ENCODE results near the gene DBP. TPM values are rescaled to one million over a fixed set of nuclear protein-coding genes. Genes with fewer than 3 reads are reported as not detected.
A peak's percentile ranks its signal among the peaks of the same experiment; 100 is the strongest.

The DBP gene
- total RNA-seq, 1 donor from 2014 or later, result 3.9 TPM

DNA sequence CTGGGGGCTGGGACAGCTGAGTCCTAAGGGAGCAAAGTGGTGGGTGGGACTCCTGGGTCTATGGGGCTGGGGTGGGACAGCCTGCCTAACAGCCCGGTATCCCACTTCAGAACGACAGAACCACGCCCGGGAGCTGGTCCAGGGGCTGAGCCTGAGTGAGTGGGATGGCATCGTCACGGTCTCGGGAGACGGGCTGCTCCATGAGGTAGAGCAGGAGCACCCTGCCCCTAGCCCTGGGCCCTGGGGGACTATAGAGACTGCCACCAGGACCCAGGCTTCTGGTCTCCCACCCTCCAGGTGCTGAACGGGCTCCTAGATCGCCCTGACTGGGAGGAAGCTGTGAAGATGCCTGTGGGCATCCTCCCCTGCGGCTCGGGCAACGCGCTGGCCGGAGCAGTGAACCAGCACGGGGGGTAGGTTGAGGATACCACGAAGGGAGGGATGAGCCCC is 9.3 kb downstream of the DBP start:
- H3K27me3 Mint-ChIP-seq (ENCODE audit: low read depth), result no peaks in the 10 kb centered on the region
- H3K36me3 Mint-ChIP-seq (ENCODE audit: low read depth), result peaks cover 3% of the 10 kb centered on the region
- H3K27ac Mint-ChIP-seq (ENCODE audit: unreplicated experiment), result no peak overlapping the region
- no peak for DNase-seq (ENCODE audit: low spot score)
- TF ChIP-seq, protein P1, sequence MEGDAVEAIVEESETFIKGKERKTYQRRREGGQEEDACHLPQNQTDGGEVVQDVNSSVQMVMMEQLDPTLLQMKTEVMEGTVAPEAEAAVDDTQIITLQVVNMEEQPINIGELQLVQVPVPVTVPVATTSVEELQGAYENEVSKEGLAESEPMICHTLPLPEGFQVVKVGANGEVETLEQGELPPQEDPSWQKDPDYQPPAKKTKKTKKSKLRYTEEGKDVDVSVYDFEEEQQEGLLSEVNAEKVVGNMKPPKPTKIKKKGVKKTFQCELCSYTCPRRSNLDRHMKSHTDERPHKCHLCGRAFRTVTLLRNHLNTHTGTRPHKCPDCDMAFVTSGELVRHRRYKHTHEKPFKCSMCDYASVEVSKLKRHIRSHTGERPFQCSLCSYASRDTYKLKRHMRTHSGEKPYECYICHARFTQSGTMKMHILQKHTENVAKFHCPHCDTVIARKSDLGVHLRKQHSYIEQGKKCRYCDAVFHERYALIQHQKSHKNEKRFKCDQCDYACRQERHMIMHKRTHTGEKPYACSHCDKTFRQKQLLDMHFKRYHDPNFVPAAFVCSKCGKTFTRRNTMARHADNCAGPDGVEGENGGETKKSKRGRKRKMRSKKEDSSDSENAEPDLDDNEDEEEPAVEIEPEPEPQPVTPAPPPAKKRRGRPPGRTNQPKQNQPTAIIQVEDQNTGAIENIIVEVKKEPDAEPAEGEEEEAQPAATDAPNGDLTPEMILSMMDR (IDR thresholded peaks at IDR 0.05), result no peak
- H3K4me3 Mint-ChIP-seq (ENCODE audit: unreplicated experiment), result no peak overlapping the region
- H3K4me1 Mint-ChIP-seq (ENCODE audit: low read depth), result peaks cover 40% of the 10 kb centered on the region
- H3K9me3 Mint-ChIP-seq (ENCODE audit: low read depth), result no peaks in the 10 kb centered on the region

DNA sequence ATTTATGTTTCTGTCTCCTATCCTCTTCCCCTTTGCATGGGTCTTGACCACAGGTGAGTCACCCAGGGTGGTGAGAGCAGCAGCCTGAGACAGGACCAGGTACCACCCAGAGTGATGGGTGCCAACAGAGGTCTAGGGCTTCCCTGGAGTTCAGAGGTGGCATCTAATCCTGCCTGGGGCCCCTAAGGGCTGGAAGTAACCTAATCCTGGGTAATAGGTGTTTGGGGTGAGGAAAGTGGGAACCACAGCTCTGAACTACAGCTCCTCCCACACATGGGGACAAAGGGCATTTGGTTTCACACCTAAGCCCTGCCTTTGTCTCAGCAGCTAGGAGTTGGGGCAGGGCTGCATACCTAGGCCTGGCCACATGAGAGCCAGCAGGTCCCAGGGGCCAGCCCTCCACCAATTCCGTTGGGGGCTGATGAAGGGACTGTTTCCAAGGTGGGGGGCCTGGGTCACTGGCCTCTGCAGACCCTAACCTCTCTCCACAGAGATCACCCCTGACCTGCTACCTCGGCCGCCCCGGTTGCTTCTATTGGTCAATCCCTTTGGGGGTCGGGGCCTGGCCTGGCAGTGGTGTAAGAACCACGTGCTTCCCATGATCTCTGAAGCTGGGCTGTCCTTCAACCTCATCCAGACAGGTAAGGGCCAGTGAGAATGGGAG is 9.8 kb downstream of the DBP start:
- TF ChIP-seq, protein P1 (IDR thresholded peaks at IDR 0.05), result no peak
- Mint-ChIP-seq H3K4me1 (ENCODE audit: low read depth) (peaks cover 41% of the 10 kb centered on the region), H3K4me3 (ENCODE audit: unreplicated experiment) (no peak overlapping the region), H3K27me3 (ENCODE audit: low read depth) (no peaks in the 10 kb centered on the region), H3K27ac (ENCODE audit: unreplicated experiment) (no peak overlapping the region), H3K9me3 (ENCODE audit: low read depth) (no peaks in the 10 kb centered on the region), H3K36me3 (ENCODE audit: low read depth) (peaks cover 3% of the 10 kb centered on the region)
- DNase-seq (ENCODE audit: low spot score), result no peak

DNA sequence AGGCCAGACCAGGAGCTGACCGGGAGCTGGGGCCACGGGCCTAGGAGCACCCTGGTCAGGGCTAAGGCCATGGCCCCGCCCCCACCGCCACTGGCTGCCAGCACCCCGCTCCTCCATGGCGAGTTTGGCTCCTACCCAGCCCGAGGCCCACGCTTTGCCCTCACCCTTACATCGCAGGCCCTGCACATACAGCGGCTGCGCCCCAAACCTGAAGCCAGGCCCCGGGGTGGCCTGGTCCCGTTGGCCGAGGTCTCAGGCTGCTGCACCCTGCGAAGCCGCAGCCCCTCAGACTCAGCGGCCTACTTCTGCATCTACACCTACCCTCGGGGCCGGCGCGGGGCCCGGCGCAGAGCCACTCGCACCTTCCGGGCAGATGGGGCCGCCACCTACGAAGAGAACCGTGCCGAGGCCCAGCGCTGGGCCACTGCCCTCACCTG is 11.3 kb downstream of the DBP start:
- H3K27me3 Mint-ChIP-seq (ENCODE audit: low read depth), result no peaks in the 10 kb centered on the region
- H3K27ac Mint-ChIP-seq (ENCODE audit: unreplicated experiment), result no peak overlapping the region
- no peak overlapping the region for H3K4me3 Mint-ChIP-seq (ENCODE audit: unreplicated experiment)
- peaks cover 3% of the 10 kb centered on the region for H3K36me3 Mint-ChIP-seq (ENCODE audit: low read depth)
- TF ChIP-seq, protein P1 (IDR thresholded peaks at IDR 0.05), result no peak
- peaks cover 41% of the 10 kb centered on the region for H3K4me1 Mint-ChIP-seq (ENCODE audit: low read depth)
- no peaks in the 10 kb centered on the region for H3K9me3 Mint-ChIP-seq (ENCODE audit: low read depth)
- no peak for DNase-seq (ENCODE audit: low spot score)

DNA sequence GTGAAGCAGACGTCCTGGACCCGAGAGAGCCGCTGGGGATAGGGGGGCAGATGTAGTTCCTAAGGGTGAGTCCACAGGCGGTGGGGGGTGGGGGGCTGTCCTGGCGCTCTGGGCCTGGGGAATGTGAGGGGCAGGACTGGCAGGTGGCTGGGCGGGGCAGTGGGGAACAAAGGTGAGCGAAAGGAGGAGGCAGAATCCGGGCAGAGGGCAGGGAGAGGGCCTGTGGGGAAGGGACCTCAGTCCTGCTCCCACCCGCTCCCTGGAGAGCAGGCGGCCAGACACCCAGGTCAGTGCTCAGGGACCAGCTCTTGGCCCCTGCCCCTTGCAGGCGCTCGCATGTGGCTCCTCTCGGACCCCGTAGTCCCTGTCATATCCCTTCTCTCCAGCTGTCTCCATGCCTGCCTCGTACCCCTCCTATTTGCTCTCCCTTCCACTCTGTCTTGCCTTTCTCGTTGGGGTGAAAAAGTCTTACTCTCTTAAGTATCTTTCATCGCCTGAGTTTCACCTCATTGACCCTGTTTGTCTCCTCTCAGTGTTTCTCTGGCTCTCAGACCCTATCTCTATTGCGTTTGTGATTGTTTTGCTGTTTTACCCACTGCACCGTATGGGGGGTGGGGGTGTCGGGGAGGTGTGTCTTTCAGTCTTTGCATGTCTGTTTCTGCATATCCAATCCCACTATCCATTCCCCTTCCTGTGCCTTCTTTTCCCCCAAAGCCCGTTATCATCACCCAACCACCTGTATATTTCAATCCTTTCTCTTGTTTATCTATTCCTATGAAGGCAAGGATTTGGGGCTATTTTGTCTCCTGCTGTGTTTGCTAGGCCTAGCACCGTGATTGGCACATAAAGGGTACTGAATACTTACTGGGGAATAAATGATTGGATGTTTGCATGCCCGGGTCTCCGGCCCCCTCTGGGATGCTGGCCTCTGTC is 12.1 kb downstream of the DBP start:
- H3K36me3 Mint-ChIP-seq (ENCODE audit: low read depth), result peaks cover 3% of the 10 kb centered on the region
- H3K4me3 Mint-ChIP-seq (ENCODE audit: unreplicated experiment), result peak overlapping the region; percentile 85
- TF ChIP-seq, protein P1 (IDR thresholded peaks at IDR 0.05), result no peak
- H3K27me3 Mint-ChIP-seq (ENCODE audit: low read depth), result no peaks in the 10 kb centered on the region
- DNase-seq (ENCODE audit: low spot score), result no peak
- peaks cover 36% of the 10 kb centered on the region for H3K4me1 Mint-ChIP-seq (ENCODE audit: low read depth)
- peak overlapping the region; percentile 61 for H3K27ac Mint-ChIP-seq (ENCODE audit: unreplicated experiment)
- no peaks in the 10 kb centered on the region for H3K9me3 Mint-ChIP-seq (ENCODE audit: low read depth)

DNA sequence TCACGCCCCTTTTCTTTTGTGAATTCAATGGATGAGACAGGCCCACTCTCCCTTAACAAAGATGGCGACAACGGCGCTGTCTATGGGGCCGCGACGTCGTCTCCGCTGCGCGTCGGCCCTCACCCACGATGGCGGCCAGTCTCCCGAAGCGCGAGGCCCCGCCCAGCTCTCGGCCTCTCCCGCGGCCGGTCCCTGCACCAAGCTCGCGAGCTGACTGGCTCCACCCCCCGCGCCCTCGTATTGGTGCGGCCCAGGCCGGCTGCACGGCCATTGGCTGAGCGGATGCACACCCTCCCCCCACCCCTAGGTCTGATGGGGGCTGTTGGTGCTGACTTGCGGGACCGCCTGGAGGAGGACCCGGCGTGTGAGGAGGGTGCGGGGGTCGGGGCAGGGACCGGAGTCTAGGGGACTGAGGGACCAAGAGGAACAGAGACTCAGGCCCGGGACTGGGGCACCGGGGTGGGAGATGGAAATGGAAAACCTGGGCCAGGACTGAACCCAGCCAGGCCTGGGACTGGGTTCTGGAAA is 13.0 kb downstream of the DBP start:
- no peaks in the 10 kb centered on the region for H3K27me3 Mint-ChIP-seq (ENCODE audit: low read depth)
- peak overlapping the region; percentile 99 for H3K27ac Mint-ChIP-seq (ENCODE audit: unreplicated experiment)
- H3K9me3 Mint-ChIP-seq (ENCODE audit: low read depth), result no peaks in the 10 kb centered on the region
- H3K4me1 Mint-ChIP-seq (ENCODE audit: low read depth), result peaks cover 38% of the 10 kb centered on the region
- H3K36me3 Mint-ChIP-seq (ENCODE audit: low read depth), result peaks cover 3% of the 10 kb centered on the region
- TF ChIP-seq, protein P1 (IDR thresholded peaks at IDR 0.05), result no peak
- peak overlapping the region; percentile 85 for H3K4me3 Mint-ChIP-seq (ENCODE audit: unreplicated experiment)
- DNase-seq (ENCODE audit: low spot score), result peak; percentile 99

All from chondrocyte (in vitro differentiated cells).